ENCODE data around the gene INAFM1.

DNA sequence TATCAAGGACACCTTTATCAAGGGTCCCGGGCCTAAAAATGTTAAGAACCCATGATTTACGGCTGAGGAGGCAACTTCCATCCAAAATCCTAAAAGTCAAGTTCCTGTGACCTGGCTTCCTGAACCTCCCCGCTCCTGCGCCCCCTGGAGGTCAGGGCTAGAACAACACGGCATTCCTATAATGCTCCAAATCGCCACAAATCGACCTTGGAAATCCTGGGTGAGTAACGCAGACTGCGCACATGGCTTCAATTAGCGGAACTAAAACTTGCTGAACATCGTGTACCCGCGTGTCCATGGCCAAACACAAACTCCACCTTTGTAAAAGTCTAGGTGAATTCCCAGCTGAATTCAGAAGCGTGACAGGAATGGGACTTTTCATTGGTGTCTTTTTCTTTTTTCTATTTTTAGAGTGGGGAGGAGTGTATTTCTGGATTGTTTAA, 30.6 kb downstream of the INAFM1 start:
- TF ChIP-seq ZNF184 (CRISPR knock-in tag; IDR thresholded peaks at IDR 0.05) (no peak), POLR2A (conservative IDR thresholded peaks at IDR 0.05) (no peak), STAG1 (CRISPR knock-in tag; IDR thresholded peaks at IDR 0.05; ENCODE audit: borderline replicate concordance) (no peak; the same call in 1 of the 2 replicates), CBFA2T3 (IDR thresholded peaks at IDR 0.05) (no peak)

Data from K562 (cell line).